HepG2 (cell line): ENCODE data around the gene TRMT1L. TPM values are rescaled to one million over a fixed set of nuclear protein-coding genes. Genes with fewer than 3 reads are reported as not detected.

ENCODE experiments used
- ATAC-seq: fragments of 200-7000 bp; cut with Tn5 transposase; 3 replicates; pipeline ENCODE4 v1.9.1; 2020; ENCODE audit warnings: mild to moderate bottlenecking, moderate library complexity
- BruUV-seq: library from RNA; stranded (reverse); fragments of 400-500 nt; replicated peaks from 2 replicates; lab custom pipeline; 2021; lab: Mats Ljungman, UMichigan
- CTCF ChIA-PET: fragments of 300-600 bp; formaldehyde crosslinking; extraction: SDS; loops from one replicate; lab custom pipeline; 2021; ENCODE audit warnings: low total read pairs, inconsistent platforms, low intra/inter-chr PET ratio; lab: Yijun Ruan, JAX
- POLR2A ChIA-PET: fragments of 350-600 bp; sonication (Branson Sonifier 250); formaldehyde crosslinking; loops from one replicate; lab custom pipeline; 2020; ENCODE audit warnings: antibody characterized with exemption, inconsistent platforms; lab: Yijun Ruan, JAX
- DNase-seq: peaks from one replicate; pipeline ENCODE4 v3.0.0-alpha.2; 2015; ENCODE audit warnings: low spot score
- FAIRE-seq: peaks from 3 replicates; lab custom pipeline; 2011; peaks lifted over from hg19 to GRCh38; lab: Jason Lieb, UNC
- H2AFZ ChIP-seq: one replicate; pipeline ENCODE4 v1.6.1; 2011; ENCODE audit warnings: low read length, inconsistent platforms
- H3K27ac ChIP-seq: fragments of 300-600 bp; 3 replicates; pipeline ENCODE4 v1.8.0; 2011; ENCODE audit warnings: mixed run types, mild to moderate bottlenecking, mixed read lengths, low read length, inconsistent platforms; ENCODE audit not compliant: insufficient read depth; ENCODE audit errors: extremely low read length
- H3K27me3 ChIP-seq, 2 experiments: fragments of 200-600 bp in 1 of 2; 2 replicates in 1 of 2; 3 replicates in 1 of 2; pipeline versions ENCODE4 v1.6.0 to v1.8.0; 2011; ENCODE audit warnings: low read length in 2 of 2, mild to moderate bottlenecking in 2 of 2, moderate library complexity in 2 of 2, inconsistent platforms in 1 of 2; ENCODE audit not compliant: insufficient read depth in 2 of 2, control insufficient read depth in 1 of 2
- H3K36me3 ChIP-seq, 2 experiments: fragments of 200-600 bp in 1 of 2; replicated peaks in 1 of 2; 2 replicates in 1 of 2; 3 replicates in 1 of 2; pipeline versions ENCODE4 v1.5.1 to v1.8.0; 2011; ENCODE audit warnings: low read length in 2 of 2, inconsistent platforms in 1 of 2; ENCODE audit not compliant: insufficient read depth in 2 of 2, control insufficient read depth in 1 of 2
- H3K4me1 ChIP-seq: 2 replicates; pipeline ENCODE4 v1.5.1; 2012; ENCODE audit warnings: low read length, inconsistent platforms; ENCODE audit not compliant: insufficient read depth
- H3K4me2 ChIP-seq: 2 replicates; pipeline ENCODE4 v1.6.0; 2011; ENCODE audit warnings: low read depth, low read length, inconsistent platforms
- H3K4me3 ChIP-seq, 3 experiments: fragments of 200-600 bp in 1 of 3; sonication (generic), shearing (Covaris generic) in 1 of 3; replicated peaks in 1 of 3; 2 replicates each; pipeline ENCODE4 v1.5.1; 2011 to 2016; ENCODE audit warnings: low read length in 3 of 3, inconsistent platforms in 2 of 3, low read depth in 2 of 3, mild to moderate bottlenecking in 2 of 3, control low read depth in 1 of 3, mixed read lengths in 1 of 3; ENCODE audit not compliant: insufficient read depth in 1 of 3
- H3K79me2 ChIP-seq: one replicate; pipeline ENCODE4 v1.6.1; 2011; ENCODE audit warnings: low read length, inconsistent platforms; ENCODE audit not compliant: insufficient read depth
- H3K9ac ChIP-seq: 2 replicates; pipeline ENCODE4 v1.6.0; 2011; ENCODE audit warnings: mild to moderate bottlenecking, low read depth, low read length, inconsistent platforms; ENCODE audit not compliant: insufficient read depth
- H3K9me3 ChIP-seq: 2 replicates; pipeline ENCODE4 v1.5.1; 2012; ENCODE audit warnings: mild to moderate bottlenecking, low read length
- H4K20me1 ChIP-seq: 2 replicates; pipeline ENCODE4 v1.6.0; 2011; ENCODE audit warnings: inconsistent platforms, mild to moderate bottlenecking, low read length, moderate library complexity; ENCODE audit not compliant: insufficient read depth
- CENPBD1 ChIP-seq: sonication (generic); formaldehyde crosslinking; IDR thresholded peaks from 2 replicates; pipeline ENCODE4 v1.8.0; 2022; ENCODE audit warnings: missing genetic modification reagents, low read depth, mild to moderate bottlenecking, borderline replicate concordance
- FOXK1 ChIP-seq: sonication (generic); formaldehyde crosslinking; IDR thresholded peaks from 2 replicates; pipeline ENCODE4 v1.4.0; 2020; ENCODE audit warnings: low read depth, missing genetic modification reagents, borderline replicate concordance
- KLF9 ChIP-seq: IDR thresholded peaks from 2 replicates; pipeline ENCODE4 v1.6.1; 2016; ENCODE audit warnings: low read depth
- NR2F6 ChIP-seq, 2 experiments: IDR thresholded peaks; 2 replicates each; pipeline ENCODE4 v1.6.1; 2016; ENCODE audit warnings: antibody characterized with exemption in 1 of 2, mild to moderate bottlenecking in 1 of 2
- POLR2A ChIP-seq, 2 experiments: IDR thresholded peaks; 2 replicates each; pipeline ENCODE4 v1.6.1; 2011; ENCODE audit warnings: low read depth in 2 of 2, low read length in 2 of 2, mild to moderate bottlenecking in 1 of 2, moderate library complexity in 1 of 2; ENCODE audit not compliant: insufficient read depth in 1 of 2
- SNAI1 ChIP-seq: sonication (generic); formaldehyde crosslinking; IDR thresholded peaks from 2 replicates; pipeline ENCODE4 v1.5.0; 2020; ENCODE audit warnings: mild to moderate bottlenecking, missing genetic modification reagents, borderline replicate concordance
- USF2 ChIP-seq, 2 experiments: sonication (generic) in 1 of 2; formaldehyde crosslinking in 1 of 2; IDR thresholded peaks; 2 replicates each; pipeline versions ENCODE4 v1.5.1 to v1.6.1; 2011 to 2020; ENCODE audit warnings: borderline replicate concordance in 1 of 2, low read depth in 1 of 2, low read length in 1 of 2, mild to moderate bottlenecking in 1 of 2, missing genetic modification reagents in 1 of 2, moderate library complexity in 1 of 2
- ZNF350 ChIP-seq: sonication (generic); formaldehyde crosslinking; IDR thresholded peaks from 2 replicates; pipeline ENCODE4 v1.4.0; 2020; ENCODE audit warnings: mild to moderate bottlenecking, low read depth, missing genetic modification reagents, borderline replicate concordance
- ZNF691 ChIP-seq: sonication (generic); formaldehyde crosslinking; IDR thresholded peaks from 2 replicates; pipeline ENCODE4 v1.4.0; 2020; ENCODE audit warnings: missing genetic modification reagents, low read depth, mild to moderate bottlenecking, borderline replicate concordance
- WGBS: methylation state at CpG from one replicate; pipeline ENCODE4 v1.1.6; 2017; ENCODE audit warnings: low lambda C conversion rate; 5-methylcytosine and 5-hydroxymethylcytosine counted together
- in situ Hi-C: cut with HindIII; loops from 2 replicates; pipeline ENCODE4 v1.10.0; 2017; ENCODE audit warnings: low pct_unique_long_range_greater_than_20kb; ENCODE audit not compliant: extremely low pct_ligation_motif_present
- intact Hi-C: fragments of 100-400 bp; cut with micrococcal nuclease; formaldehyde crosslinking; loops from one replicate; pipeline ENCODE4 v1.10.0; 2022; ENCODE audit not compliant: unreplicated experiment
- polyA plus RNA-seq, 8 experiments: library from polyadenylated mRNA; depleted of rRNA in 3 of 8; stranded (reverse) in 7 of 8; unstranded in 1 of 8; fragments of >200 nt; fragmentation: Illumina TruSeq in 4 of 8; extraction: Trizol in 4 of 8; gene quantifications; 2 replicates each; pipeline versions ENCODE4 v1.2.1 to v1.2.3, GENCODE V29; 2011 to 2016; ENCODE audit warnings: low read depth in 4 of 8, missing spikeins in 1 of 8, mixed read lengths in 1 of 8; ENCODE audit not compliant: insufficient read depth in 1 of 8
- total RNA-seq, 5 experiments: library from RNA; depleted of rRNA; stranded (reverse); fragments of >200 nt; fragmentation: Illumina TruSeq; extraction: Trizol; gene quantifications; 2 replicates each; pipeline ENCODE4 v1.2.3, GENCODE V29; 2016; ENCODE audit warnings: low read depth in 1 of 5

TRMT1L gene
- total and polyA plus RNA-seq, 2 of the 13 experiments (the other 11 are each of a cell fraction or from before 2014, with no cell fraction given), result 17.9 to 19.2 TPM

GRCh38 chr1:185157599-185158412 is 1.1 kb upstream of the TRMT1L start:
- in situ Hi-C loops, result no loop called here
- ATAC-seq, result no peak
- Histone ChIP-seq H3K4me1 (peaks cover 26% of the 10 kb centered on the region), H2AFZ (peak overlapping the region; percentile 94), H3K9me3 (no peaks in the 10 kb centered on the region), H3K4me3 (peak overlapping the region; percentile 90 to 93 (median 92)), H3K79me2 (peaks cover 20% of the 10 kb centered on the region), H3K36me3 (0 out of 5 replicates have a peak, but pooled peaks cover 0 to 2% of the 10 kb centered on the region in 2 experiments), H4K20me1 (no peaks in the 10 kb centered on the region)
- no peak for FAIRE-seq
- CTCF ChIA-PET, result no interaction called here
- POLR2A ChIA-PET, result interaction anchor here (1.0 to 2.5 kb wide), 5 partner anchors 12 to 1217 kb away, joined by 3 to 13 read pairs (median 7); partner anchors contain the start of genes IVNS1ABP, ODR4, RNF2 and TPR
- no peak for TF ChIP-seq KLF9
- 0 out of 4 replicates have a peak, but pooled peaks of 1 of the 2 experiments have one; percentile 31 for TF ChIP-seq POLR2A (IDR thresholded peaks at IDR 0.05; ENCODE audit: insufficient read depth in 1 of 2, low read depth in 2 of 2, low read length in 2 of 2)
- TF ChIP-seq ZNF350 (CRISPR knock-in tag), result 0 out of 2 replicates have a peak, but pooled peaks have one; percentile 0
- TF ChIP-seq CENPBD1 (CRISPR knock-in tag), result 0 out of 2 replicates have a peak, but pooled peaks have one; percentile 74
- TF ChIP-seq NR2F6 (IDR thresholded peaks at IDR 0.05), result no peak
- no peak for TF ChIP-seq NR2F6 (CRISPR knock-in tag; IDR thresholded peaks at IDR 0.05)
- TF ChIP-seq USF2 (IDR thresholded peaks at IDR 0.05; ENCODE audit: low read depth, low read length), result no peak
- TF ChIP-seq USF2 (CRISPR knock-in tag; IDR thresholded peaks at IDR 0.05; ENCODE audit: borderline replicate concordance), result peak; percentile 32; the same call in 1 of the 2 replicates
- TF ChIP-seq ZNF691 (CRISPR knock-in tag), result 0 out of 2 replicates have a peak, but pooled peaks have one; percentile 2
- TF ChIP-seq FOXK1 (CRISPR knock-in tag), result no peak
- TF ChIP-seq SNAI1 (CRISPR knock-in tag), result peak; percentile 87; the same call in 1 of the 2 replicates
- TF ChIP-seq, all 625 proteins: peak for 6
- intact Hi-C loops, result loop anchor here (2.0 to 5.0 kb wide), 5 partner anchors 13 to 1217 kb away; partner anchors contain the start of genes EDEM3, IVNS1ABP, ODR4 and RNF2
- DNase-seq, result no peak
- Histone ChIP-seq H3K9ac (peak overlapping the region; percentile 88), H3K4me2 (peak overlapping the region; percentile 94), H3K27me3 (no peaks in the 10 kb centered on the region; a peak in 1 of 5 replicates), H3K27ac (peak overlapping the region; percentile 91)
- under 1% methylated on average over 20 of the region's 20 CpGs for WGBS
- BruUV-seq, result TSS peak; percentile 70
